HG02938 (cell line): ENCODE data around the gene RAD51B.
"Not testable (repeated sequence)": the region's sequence is repeated elsewhere in the genome, so short reads cannot be mapped to it uniquely, and the experiment has no call there.

Experiments
- ATAC-seq: cut with Tn5 transposase; IDR thresholded peaks from one replicate; pipeline ENCODE4 v1.9.1; 2021; ENCODE audit warnings: mild to moderate bottlenecking, moderate library complexity; ENCODE audit not compliant: unreplicated experiment

RAD51B gene

DNA sequence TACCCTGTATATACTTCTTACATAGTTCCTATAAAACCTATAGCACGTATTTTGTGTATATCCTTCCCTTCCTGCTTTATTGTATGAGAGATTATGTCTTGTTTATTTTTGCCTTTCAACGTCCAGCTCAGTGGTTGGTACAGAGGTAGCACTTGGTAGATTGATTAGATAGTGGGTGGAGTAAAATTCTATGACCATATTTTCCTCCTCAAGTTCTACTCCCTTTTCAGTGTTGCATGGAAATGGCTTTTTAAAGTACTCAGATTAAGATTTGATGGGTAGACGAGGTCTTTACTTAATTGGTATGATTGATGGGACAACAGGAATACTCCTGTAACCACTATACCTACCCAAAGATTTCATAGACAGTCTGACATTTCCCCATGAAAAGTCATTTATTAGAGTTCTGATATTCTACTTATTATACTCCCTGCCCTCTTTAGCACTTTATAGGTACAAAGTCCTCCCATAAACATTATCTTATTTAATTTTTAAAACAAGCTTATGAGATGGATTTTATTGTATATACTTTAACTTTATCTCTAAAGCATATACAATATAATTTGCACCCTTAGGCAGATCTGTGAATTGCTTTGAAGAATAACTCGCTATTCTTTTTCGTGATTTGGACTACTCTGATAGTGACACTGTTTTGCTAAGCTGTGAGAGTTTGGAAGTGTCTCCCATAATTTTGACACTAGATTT, 348.0 kb downstream of the RAD51B start:
- no peak for ATAC-seq

DNA sequence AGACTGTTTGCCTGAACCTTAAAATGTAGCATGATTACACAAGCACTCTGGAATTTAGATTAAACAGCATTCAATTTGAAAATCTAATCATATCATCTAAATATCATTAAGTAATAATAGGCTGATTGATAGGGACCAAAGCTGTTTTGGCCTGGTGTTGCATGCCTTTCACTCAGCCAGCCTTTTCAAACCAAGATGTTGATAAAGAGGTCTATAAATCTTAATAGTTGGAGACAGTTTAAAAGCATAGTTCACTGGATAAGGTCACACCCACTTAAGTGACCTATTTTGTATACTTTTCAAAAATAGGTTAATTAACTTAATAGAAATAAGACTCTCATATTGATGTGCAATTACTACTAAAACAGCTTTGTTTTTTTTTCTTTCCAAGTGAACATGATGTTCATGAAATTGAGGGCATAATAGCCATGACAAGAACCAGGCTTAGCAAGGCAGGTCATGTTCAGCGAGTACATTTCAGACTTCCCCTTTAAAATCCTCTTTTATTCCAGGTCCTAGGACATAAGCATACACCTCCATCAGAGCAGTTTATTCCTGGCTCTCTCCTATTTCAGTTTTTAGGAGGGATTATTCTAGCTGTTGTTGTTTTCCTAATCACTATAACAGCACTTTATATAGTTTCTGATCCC, 349.0 kb downstream of the RAD51B start:
- no peak for ATAC-seq

DNA sequence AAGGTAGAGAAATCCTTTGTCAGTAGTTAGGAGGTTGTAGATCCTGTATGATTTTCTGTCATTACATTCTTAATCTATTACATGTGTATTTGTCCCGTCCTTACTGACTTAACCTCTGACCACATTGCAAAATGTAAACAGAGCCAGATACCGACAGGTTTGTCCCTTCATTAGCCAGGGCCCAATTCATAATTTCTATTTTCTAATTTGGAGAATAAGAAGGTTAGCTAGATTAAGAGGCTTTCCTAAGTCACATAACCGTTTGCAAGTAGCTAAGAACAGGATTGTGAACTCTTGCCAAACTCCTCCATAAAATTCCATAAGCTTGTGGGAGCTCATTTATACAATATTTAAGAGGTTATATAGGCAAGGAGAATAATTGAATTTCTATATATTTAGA, 352.6 kb downstream of the RAD51B start:
- no peak for ATAC-seq

DNA sequence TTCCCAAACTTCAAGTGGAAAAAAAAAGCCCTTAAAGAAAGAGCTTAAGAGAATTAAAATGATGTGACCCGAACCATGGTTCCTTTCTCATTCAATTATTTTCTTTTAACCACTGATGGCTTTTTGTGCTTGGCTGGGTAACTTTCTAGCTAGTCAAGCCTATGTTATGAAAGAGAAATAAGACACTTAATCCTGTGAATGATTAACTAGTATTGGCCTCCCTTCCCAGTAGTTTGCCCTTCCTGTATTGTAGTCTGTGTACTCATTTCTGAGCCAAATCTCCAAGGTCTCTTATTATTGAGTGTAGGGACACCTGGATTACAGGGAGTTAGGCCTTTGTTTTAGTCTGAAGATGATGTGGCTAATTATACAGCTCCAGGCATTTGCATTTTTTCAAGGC, 353.0 kb downstream of the RAD51B start:
- no peak for ATAC-seq

DNA sequence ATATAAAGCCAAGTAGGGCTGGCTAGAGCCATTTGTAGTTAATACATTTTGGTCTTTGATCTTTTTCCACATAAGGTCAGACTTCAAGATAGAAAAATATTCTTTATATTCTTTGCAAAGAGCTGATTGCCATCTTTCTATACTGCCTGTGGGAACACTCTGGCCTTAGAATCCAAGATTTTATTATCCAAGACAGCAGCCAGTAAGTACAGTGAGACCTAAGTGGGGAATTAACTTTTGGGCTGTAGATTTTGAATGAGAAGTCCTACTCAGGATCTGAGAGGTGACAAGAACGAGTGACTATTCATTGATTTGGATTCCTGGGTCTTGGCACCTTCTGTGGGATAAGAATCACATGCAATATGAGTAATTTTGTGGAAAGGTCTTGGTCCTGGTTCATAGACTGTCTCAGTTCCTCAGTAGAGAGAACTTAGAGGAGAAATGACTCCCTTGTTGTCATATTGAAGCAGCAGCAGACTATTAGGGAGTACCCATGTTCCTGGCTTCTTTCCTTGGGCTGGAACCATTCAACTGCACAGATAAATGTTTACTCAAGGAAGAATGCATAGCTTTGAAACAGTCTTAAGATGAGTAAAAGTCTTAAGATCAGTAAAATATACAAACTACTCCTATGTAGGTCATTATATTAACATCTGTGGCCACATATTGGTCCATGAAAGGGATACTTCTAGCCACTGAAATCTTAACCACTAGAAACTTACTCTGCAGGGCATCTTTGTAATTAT, 353.8 kb downstream of the RAD51B start:
- no peak for ATAC-seq

DNA sequence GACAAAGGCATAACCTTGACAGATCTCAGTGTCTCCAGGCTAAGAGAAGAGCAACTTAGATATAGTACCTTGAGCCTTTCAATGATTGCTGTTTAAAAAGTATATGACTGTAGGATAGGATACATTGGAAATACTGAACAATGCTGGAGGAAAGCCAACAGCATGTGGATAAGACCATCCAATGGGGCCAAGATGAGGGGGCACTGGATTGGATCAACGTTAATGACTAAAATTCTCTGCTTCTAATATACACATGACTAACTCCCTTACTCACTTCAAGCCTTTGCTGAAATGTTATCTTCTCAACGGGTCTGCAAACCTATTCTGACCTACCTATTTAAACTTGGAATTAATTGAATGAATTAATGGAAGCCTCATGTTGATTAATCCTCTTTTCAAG, 354.9 kb downstream of the RAD51B start:
- ATAC-seq = no peak

DNA sequence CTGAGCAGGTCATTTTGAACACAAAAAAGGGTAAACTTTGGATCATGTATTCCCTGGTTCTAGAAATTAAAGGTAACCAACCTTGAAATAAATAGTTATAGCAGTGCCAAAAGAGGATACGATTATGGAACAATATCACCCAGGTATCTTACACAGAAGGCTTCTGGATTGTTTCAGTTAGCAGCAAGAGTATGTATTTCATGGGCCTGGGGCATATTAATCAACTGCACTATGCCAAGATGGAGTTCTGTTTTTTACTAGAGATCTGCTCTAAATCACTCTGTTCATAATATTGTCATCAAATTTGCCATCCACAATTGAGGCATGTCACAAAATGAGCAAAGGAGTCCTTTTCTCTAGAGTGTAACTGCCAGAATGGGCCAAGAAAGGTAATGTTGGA, 357.1 kb downstream of the RAD51B start:
- ATAC-seq = no peak

DNA sequence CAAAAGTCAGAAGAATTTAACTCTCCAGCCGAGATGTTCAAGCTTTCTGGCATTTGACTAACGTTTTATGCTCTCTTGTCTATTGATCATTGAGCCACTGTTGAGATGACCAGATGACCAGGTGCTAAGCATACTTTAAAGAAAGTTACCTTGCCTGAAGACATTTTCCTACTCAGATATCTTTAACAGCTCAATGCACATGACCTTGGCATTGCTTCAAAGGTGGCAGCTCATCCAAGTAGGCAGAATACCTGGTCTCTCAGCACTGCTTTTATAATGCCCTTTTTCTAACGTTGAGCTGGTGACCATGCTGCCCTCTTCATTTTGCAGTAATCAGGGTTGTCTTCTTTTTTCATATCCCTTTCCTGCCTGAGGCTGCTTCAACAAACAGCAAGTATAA, 358.1 kb downstream of the RAD51B start:
- ATAC-seq = no peak

DNA sequence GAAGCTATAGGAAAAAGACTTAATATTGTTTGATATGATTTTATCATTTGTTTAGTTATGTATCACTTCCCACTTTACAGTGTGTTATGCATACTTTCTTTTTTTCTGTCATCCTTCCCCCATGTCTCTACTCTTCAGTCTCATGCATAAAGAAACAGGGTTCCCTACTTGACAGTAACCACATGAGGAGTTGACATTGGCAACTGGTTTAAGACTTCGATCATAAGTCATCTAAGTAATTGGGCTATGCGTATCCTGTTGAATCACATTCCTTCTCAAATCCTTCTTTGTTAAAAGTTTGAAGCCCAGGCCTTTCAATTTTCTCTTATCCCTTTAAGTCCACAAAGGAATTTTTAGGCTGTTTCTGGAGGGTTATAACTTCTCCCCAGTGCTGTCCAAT, 358.7 kb downstream of the RAD51B start:
- ATAC-seq = no peak

DNA sequence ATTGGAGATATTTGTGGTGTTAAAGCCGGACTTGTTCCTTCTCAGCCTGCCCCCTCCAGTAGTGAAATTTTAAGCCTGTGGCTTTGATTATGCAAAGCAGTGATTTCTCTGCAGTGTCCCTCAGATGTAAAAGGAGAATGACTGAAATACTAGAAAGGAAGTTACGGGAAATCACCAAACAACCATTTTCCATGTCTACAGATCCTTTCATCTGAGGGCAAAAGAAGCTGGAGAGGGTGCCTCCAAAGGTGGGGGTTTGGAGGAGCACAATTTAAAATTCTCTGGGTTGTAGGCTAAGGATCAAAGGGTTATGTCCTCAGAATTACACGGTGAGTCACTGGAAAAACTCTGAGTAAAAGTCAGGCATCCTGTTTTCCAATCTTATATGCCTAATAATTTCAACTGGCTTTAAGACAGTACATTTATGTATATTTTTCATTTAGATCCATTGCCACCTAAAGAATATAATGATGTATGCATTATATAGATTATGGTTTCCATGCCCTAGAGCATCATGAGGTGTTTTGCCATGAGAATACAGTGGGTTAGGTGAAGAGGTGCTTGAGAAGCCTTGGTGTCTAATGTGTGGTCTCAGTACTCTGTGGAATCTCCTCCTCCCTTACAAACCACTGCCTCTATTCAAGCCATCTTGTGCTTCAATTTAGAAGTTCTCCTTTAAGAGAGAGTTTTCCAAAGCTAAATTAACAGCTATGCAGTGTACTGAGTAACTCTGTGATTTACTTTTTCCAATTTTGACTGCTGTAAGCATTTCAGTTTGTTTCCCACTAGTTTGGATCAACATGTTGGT, 362.1 kb downstream of the RAD51B start:
- ATAC-seq = no peak

DNA sequence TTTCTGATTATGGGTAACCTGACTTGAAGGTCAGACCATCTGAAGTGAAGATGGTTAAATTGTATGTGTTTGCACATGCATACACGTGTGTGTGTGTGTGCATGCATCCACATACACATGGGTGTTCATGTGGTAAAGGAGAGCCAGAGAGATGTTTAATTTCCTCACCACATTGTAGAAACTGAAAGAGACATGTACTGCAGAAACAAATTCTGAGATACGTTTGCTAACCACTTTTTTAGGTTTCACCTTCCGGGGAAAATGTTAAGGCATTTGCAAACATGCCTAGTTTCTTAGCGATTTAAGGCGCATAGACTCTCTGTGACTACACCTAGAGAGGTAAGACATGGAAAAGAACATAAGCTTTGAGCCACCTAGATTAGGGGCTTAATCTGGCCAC, 362.9 kb downstream of the RAD51B start:
- peak; percentile 76 for ATAC-seq

DNA sequence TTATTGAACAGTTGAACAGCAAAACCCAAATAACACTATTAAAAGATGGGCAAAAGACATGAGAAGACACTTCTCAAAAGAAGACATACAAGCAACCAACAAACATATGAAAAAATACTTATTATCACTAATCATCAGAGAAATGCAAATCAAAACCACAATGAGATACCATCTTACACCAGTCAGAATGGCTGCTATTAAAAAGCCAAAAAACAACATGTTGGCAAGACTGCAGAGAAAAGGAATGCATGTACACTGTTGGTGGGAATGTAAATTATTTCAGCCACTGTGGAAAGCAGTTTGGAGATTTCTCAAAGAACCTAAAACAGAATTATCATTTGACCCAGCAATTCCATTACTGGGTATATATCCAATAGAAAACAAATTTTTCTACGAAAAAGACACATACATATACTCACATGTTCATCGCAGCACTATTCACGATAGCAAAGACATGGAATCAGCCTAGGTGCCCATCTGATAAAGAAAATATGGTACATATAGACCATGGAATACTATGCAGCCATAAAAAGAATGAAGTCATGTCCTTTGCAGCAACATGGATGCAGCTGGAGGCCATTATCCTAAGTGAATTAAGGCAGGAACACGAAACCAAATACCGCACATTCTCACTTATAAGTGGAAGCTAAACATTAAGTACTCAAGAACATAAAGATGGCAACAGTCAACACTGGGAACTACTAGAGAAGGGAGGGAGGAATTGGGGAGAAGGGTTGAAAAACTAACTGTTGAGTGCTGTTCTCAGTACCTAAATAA, 367.1 kb downstream of the RAD51B start:
- ATAC-seq = not testable (repeated sequence)

DNA sequence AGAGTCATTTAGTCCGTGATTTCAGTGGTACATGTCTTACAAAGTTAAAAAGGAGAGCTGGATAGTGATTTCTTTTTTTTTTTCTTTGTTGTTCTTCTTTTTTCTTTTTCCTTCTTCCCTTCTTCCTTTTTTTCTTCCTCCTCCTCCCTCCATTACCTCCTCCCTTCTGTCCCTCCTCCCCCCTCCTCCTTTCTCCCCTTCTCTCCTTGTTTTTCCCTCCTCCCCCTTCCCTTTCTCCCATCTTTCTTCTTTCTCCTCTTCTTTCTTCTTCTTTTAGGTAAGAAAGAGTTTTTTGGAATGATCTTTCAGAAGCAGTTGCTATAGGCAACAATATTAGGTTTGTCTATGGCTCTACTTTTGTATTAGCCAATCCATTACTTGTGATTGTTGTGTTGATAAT, 368.6 kb downstream of the RAD51B start:
- ATAC-seq = no peak

DNA sequence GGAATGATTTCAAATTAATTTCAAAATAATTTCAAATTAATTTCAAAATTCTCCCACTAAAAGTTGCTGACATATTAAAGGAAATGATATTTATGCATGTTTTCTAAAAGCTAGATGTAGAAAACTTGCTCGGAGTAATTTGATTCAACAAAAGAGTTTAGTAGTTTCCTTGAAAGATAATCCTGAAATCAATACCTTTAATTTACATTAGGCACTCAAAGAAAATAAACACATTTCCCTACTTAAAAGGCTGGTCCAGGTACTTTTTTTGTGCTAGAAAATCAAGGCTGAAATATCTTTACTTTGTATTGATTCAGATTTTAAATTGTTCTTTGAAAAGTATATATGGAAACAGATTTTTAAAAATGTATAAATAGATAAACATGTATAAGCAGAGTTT, 370.5 kb downstream of the RAD51B start:
- no peak for ATAC-seq

DNA sequence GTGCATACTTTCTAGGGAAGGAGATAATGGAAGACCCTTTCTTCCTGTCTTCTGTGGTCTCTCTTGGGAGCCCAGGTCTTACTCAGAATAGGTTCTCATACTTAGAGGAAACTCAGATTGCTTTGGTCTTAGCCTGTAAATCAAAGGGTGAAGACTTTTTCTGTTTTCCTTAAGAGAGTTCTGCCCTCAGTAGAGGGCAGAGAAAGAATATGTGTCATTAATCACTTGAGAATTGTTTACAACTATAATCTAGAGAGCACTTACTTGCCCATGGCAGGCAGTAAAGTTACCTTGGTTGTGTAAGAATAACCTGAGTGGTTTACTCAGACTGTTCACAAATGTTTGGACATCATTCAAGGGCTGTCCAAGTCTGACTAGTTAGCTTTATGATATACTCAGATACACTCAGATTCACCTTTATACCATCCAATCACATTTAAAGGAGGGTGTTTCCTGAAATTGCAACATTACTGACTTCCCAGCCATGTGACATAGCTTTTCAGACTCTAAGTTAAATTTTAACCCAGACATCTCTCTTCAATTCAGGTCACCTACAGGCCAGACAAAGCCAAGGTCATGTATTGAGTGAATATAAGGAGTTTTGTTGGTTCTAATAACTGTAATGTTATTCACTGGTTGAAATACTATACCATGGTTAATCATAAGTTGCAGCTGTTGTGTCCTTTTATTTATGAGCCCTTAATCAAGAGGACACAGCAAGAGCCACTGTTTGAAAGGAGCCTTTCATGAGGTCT, 372.2 kb downstream of the RAD51B start:
- ATAC-seq = no peak

DNA sequence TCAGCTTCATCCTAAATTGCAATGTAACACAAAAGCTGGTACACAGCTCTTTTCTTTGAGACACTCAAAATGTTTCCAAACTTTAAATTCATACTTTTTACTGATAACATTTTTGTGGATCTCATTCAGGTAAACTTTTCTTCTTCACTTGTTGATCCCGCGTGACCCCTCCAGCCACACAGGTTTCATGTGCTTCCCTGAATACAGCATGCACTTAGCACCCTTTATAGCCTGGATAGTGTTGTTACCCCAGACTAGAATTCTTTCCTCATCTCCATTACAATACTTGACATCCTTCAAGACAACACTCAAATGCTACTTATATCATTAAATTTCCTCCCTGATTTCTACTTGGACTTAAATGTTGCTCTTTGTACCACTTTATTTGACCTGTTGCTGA, 373.4 kb downstream of the RAD51B start:
- no peak for ATAC-seq

DNA sequence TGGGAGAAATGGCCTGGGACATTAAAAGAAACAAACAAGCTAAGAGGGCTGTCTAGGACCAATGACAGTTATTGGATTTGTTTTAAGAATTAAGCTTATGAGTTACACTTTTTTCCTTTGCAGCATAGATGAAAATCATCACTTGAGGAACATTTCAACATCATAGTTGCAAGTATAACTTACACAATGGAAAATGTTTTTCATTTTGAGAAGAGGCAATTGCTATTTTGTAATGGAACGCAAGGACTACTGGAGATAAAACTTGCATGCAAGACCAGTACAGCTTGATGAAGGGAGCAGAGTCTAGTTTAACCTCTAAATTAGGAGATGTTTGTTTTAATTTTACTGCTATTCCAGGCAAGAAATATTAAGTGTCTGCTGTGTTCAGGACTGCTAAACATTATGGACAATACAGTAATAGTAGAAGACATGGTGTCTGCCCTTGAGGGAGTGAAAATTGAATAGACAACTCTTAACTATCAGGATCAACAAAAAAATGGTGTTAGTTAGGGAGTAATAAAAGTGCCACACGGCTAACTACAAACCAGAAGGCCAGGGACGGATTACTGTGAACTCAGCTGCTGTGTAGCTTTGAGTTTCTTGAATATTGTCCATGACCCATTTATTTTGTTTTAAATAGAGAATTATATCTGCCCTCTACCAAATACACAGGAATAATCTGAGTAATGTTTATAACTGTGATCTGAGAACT, 374.5 kb downstream of the RAD51B start:
- ATAC-seq = no peak

DNA sequence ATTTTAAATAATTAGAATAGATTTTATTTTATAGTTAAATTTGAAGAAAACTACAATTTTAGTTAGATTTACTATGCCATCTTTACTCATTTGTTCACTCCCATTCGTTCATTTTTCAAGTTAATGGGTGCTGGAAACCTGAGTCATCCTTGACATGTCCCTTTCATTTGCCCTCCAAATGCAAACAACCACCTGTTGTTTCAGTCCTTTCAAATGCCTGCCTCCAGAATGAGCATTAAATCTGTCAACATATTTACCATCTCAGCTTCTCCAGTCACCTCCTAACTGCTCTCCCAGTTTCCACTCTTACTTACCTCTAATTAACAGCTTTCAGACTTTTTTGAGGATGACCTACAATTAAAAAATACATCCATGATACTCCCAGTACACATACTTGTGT, 375.5 kb downstream of the RAD51B start:
- ATAC-seq = no peak
